Superior temporal gyrus (tissue), 1 donor: ENCODE data around the gene DUSP28.

ENCODE experiments used
- DNase-seq: peaks from one replicate; pipeline ENCODE4 v3.0.0-alpha.2; 2016; ENCODE audit errors: extremely low spot score

DUSP28 gene

GRCh38 chr2:240598311-240598911 is 38.3 kb downstream of the DUSP28 start:
- no peak for DNase-seq

DNA sequence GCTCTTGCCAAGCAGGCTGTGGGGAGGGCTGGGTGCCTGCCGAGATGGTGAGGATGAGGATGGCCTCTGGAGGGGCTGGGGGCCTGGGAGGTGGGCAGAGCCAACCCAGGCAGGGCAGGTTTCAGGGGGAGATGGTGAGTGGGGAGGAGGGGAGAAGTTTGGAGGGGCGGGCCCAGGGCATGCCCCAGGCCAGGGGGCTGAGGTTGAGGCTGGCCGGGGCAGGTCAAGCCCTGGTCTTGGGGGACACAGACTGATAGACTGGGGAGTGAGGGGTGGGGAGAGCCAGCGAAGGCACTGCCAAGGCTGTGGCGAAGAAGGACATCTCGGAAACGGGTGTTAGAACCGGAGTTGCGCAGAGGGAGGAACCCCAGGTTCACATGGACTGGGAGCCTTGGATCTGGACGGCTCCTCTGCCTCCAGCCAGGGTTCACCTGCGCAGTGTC is 39.0 kb downstream of the DUSP28 start:
- no peak for DNase-seq

DNA sequence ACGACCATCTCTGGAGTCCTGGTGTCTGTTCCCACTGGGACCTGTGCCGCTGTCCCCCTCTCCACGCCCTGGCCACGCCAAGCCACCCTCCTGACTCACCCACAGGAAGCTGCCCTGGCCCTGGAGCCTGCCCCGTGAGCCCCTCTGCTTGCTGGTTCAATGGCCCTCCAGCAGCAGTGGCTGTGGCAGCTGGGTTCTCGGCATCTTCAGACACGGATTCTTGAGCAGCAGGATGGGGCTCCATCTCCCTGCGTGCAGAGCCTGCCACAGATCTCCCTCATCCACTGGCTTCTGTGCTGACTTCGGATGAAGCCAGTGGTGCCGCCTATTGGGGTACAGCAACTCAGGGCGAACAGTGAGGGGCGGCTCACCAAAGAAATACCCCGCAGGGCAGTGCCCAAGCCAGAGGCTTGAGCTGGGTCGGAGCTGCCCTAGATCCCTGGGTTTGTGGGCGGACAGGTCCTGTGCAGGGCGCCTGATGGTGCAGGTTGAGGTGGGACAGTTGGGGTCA is 40.3 kb downstream of the DUSP28 start:
- DNase-seq = no peak

DNA sequence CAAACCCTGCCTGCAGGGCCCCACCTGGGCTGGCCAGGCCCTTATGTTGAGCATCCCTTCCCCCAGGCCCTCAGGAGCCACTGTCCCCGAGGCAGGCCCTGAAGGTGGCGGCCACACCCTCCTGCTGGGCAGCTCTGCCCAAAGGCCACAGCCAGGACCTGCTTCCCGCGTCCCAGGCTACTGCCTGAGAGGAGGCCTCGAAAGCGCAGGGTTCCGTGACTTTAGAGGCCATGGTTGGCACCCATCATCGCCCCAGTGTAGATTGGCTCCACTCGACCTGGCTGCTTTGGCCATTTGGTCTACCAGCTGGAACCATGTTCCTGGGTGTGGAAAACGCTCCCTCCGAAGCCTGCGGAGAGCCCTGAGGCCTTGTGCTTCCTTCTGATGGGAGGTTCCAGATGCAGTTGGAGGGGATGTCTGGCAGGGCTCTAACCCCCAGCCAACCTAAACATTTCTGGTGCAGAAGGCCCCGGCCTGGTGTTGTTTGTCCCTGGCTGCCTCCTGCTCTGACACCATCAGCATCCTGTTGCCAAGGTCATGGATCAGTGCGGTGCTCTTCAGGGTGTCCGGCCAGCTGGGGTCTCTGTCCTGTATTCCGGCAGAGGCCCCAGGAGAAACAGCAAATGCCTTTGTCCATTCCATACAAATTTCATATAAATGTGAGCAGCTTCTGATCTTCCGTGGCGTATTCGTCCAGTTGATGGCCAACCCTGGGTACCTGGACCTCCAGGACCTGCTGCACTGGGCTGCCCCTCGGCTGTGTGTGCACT is 41.1 kb downstream of the DUSP28 start:
- no peak for DNase-seq

GRCh38 chr2:240601831-240602160 is 41.6 kb downstream of the DUSP28 start:
- DNase-seq = no peak

DNA sequence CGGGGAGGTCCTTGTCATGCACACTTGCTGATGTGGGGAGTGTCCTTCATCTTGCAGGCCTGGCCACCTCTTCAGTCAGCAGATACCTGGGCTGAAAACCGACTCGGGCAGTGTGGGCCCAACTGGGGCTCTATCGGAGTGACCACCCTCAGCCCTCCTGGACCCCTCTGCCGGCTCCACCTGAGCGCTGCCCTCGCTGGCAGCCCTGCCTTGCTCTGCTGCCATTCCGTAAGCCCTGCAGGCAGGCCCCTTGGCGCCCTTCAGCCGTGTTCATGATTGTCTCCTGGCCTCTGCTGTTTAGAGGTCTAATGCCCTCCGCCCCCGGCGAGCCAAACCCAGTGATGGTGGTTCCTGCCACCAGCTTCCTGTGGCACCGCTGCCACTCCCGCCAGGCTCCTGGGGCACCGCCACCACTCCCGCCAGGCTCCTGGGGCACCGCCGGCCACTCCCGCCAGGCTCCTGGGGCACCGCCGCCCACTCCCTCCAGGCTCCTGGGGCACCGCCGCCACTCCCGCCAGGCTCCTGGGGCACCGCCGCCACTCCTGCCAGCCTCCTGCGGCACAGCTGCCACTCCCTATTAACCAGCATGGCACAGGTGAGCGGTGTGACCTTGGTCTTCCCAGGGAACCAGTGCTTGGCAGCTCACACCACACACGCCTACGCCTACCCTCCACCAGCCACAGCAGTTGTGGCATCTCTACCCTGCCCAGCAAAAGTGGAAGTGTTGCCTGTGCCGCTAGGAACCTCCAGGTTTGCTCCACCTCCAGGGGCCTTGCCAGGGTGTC is 42.3 kb downstream of the DUSP28 start:
- no peak for DNase-seq

DNA sequence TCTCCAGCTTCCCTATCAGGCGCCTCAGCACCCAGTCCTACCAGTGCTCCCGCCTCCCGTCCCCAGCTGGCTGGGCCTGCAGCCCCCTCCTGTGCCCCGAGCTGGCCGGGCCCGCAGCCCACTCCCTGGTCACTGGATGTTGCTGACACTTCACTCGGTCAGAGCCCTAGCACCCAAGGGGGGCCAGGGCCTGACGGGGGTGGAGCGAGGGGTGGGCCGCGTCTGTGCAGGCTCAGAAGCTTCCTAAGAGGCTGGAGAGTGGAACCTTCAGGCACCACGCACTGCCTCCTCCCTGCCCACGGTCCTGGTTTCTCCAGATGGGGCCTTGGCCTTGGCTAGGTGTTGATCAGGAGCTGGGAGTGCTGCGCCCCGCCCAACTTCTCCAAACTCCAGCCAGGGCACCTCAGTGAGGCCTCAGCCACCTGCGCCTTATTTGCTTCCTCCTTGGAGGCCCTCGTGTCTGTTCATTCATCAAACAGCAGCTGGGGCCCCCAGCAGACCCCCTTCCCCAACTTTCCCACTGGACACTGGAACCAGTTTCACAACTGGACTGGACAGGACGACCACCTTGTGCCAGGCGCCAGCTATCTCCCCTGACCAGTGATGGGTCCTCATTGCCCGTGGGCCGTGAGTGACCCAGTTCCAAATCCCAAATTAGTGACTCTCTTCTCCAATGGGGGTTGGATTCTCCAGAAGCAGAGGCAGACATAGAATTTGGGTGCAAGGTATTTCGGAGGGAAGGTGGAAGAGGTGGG is 43.1 kb downstream of the DUSP28 start:
- no peak for DNase-seq

- no peak for DNase-seq
Measured at GRCh38 chr2:240603846-240604245, 43.7 kb downstream of the DUSP28 start.

DNA sequence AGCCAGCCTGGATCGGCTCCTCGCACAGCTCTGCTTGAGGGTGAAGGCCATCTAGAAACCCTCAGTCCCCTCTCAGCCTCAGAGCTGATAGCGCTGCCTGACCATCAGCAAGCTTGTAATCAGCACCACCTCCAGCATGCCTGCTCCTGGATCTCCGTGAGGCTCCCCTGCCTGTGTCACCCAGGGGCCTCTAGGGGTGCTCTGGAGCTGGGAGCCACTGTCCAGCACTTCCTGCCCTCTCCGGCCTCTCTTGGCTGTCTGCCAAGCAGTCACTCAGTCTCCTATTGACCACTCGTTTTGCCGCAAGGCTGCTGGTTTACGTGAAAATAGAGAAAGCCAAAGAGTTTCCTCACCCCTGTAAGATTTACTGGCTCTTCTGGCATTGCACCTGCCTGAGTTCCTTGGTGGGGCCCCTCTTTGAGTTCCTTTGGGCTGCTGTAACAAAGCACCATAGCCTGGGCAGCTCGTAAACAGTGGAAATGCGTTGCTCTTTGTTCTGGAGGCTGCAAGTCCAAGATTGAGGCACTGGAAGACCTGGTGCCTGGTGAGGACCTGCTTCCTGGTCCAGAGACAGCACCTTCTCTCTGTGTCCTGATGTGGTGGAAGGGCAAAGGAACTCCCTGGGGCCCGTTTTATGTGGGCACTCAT is 44.3 kb downstream of the DUSP28 start:
- peak; percentile 88 for DNase-seq

DNA sequence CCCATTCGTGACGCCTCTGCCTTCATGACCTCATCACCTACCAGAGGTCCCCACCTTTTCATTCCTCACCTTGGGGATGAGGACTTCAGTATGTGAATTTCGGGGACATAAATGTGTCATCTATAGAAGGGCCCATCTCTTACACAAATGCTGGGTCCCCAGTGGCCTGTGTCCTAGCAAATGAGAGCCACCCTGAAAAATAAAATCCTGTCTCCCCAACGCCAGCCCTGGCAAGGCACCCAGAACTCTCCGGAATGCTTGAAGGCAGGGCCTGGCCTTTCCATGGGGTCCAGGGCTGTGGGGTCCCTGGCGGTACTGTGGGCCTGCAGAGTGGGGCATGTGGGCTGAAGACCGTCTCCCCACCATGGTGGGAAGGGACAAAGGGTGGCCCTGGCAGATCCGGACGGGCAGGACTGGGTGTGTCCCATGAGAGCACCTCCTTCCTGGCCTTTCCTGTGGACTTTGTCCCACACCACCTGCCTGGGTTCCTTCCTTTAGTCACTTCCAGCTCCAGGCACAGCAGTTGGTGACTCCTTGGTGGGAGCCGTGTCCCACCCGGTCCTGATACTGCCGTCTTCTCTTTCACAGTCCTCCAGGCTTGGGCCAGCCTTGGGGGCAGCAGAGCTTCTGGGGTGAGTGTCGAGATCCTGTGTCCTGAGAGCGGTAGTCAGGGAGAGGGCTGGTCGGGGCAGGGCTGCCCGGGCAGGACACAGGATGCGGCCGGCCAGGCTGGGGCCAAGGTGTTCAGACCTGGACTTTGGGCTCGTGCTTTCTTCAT is 45.0 kb downstream of the DUSP28 start:
- DNase-seq = no peak

- DNase-seq = no peak
Measured at GRCh38 chr2:240605867-240606743, 45.9 kb downstream of the DUSP28 start.

DNA sequence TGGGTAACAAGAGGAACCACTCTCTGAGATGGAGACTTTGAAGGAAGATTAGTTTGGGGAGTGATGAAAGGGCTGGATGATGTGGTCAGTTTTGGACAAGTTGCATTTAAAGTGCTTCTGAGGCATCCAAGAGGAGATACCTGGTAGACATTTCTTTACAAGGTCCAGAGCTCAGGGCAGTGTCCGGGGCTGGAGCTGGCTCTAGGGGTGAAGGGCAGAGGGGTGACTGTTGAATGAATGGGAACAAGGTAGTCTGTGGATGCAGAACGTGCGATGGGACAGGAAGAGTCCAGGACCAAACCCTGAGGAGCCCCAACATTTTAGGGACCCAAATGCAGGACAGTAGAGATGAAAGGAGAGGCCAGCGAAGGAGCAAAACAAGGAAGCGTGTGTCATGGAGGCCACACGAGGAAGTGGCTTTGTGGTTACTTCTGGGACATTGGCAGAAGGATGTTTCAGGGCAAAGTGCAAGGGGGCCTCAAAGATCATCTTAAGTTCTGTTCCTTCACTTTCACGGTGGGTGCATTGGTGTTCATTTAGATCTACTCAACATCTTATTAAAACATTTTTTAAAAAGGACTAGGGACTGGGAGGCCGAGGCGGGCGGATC is 51.5 kb downstream of the DUSP28 start:
- DNase-seq = no peak
